ENCODE data around the gene DPP7.
A peak's percentile ranks its signal among the peaks of the same experiment; 100 is the strongest.
"Not testable (repeated sequence)": the region's sequence is repeated elsewhere in the genome, so short reads cannot be mapped to it uniquely, and the experiment has no call there.

The DPP7 gene

DNA sequence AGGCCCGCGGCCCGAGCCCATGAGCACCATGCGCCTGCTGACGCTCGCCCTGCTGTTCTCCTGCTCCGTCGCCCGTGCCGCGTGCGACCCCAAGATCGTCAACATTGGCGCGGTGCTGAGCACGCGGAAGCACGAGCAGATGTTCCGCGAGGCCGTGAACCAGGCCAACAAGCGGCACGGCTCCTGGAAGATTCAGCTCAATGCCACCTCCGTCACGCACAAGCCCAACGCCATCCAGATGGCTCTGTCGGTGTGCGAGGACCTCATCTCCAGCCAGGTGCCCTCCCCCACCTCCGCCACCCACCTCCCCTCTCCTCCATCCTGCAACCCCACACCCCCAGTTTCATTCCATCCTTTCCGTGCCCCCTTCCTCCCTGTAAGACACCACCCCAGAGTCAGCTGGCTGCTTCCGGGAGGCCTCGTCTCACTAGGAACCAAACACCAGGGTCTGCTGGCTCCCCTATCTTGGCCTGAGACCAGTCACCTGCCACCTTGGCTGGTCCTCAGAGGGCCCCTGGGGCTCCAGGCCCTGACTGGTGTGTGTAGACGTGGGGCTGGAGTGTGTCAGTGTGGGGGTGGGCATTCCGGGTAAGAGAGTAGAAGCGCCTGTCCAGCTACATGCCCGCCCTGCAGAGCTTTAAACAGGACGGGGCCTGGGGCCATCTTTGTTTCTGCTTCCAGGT, 25.1 kb upstream of the DPP7 start:
- no peak for DNase-seq
- Mint-ChIP-seq H3K4me1 (no peaks in the 10 kb centered on the region), H3K27me3 (ENCODE audit: low read depth, poor library complexity) (peaks cover 98% of the 10 kb centered on the region), H3K36me3 (ENCODE audit: low read depth) (no peaks in the 10 kb centered on the region), H3K4me3 (no peak overlapping the region), H3K9me3 (no peaks in the 10 kb centered on the region), H3K27ac (no peak overlapping the region)
- TF ChIP-seq, protein P1, sequence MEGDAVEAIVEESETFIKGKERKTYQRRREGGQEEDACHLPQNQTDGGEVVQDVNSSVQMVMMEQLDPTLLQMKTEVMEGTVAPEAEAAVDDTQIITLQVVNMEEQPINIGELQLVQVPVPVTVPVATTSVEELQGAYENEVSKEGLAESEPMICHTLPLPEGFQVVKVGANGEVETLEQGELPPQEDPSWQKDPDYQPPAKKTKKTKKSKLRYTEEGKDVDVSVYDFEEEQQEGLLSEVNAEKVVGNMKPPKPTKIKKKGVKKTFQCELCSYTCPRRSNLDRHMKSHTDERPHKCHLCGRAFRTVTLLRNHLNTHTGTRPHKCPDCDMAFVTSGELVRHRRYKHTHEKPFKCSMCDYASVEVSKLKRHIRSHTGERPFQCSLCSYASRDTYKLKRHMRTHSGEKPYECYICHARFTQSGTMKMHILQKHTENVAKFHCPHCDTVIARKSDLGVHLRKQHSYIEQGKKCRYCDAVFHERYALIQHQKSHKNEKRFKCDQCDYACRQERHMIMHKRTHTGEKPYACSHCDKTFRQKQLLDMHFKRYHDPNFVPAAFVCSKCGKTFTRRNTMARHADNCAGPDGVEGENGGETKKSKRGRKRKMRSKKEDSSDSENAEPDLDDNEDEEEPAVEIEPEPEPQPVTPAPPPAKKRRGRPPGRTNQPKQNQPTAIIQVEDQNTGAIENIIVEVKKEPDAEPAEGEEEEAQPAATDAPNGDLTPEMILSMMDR (IDR thresholded peaks at IDR 0.05) = no peak

DNA sequence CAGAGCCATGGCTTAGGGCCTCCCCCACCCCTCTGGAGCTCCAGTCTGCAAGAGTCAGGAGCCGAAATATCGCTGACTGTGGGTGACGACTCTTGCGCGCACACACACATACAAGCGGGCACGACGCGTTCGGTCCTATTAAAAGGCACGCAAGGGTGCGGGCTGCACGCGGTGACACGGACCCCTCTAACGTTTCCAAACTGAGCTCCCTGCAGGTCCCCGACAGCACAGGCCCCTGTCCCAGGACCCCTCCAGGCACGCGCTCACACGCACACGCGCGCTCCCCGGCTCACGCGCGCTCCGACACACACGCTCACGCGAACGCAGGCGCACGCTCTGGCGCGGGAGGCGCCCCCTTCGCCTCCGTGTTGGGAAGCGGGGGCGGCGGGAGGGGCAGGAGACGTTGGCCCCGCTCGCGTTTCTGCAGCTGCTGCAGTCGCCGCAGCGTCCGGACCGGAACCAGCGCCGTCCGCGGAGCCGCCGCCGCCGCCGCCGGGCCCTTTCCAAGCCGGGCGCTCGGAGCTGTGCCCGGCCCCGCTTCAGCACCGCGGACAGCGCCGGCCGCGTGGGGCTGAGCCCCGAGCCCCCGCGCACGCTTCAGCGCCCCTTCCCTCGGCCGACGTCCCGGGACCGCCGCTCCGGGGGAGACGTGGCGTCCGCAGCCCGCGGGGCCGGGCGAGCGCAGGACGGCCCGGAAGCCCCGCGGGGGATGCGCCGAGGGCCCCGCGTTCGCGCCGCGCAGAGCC, 24.4 kb upstream of the DPP7 start, which contains the start of gene GRIN1:
Gene GRIN1 (plus strand): TSS at position 433 of the 746 bp plus-strand sequence. CDS start 333 bp downstream, outside the sequence.
- TF ChIP-seq, protein P1 (IDR thresholded peaks at IDR 0.05) = no peak
- Mint-ChIP-seq H3K27ac (no peak within 1 kb of the TSS), H3K9me3 (no peaks in the 10 kb centered on the region), H3K4me3 (no peak within 1 kb of the TSS), H3K4me1 (no peaks in the 10 kb centered on the region), H3K36me3 (ENCODE audit: low read depth) (no peaks in the 10 kb centered on the region), H3K27me3 (ENCODE audit: low read depth, poor library complexity) (peaks cover 98% of the 10 kb centered on the region)
- peak; percentile 88 for DNase-seq

DNA sequence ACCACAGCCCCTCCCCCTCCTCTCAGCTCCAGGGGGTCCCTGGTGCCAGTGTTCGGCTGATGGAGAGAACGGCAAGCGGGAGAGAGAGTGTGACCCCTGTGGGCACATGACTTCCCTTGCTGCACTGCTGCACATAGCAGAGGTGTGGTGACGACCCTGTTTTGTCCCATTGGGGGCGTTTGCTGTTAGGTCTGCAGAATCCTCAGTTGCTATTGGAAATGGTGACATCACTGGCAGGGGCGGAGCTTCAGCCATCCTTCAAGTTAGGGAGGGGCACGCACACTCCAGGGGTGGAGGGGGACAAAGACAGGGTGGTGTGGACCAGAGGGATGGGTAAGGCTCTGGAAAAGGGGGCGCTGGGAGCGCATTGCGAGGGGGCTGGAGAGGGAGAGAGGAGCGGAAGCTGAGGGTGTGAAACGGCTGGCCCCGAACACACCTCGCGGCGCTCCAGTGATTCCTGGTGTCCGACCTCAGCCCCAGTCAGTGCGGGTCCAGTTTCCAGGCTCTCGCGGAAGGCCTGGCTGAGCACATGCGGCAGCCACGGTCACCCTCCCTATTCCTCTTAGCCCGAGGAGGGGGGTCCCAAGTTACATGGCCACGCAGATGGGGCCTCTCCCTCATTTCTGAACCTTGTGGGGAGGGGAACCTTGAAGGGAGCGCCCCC, 23.7 kb upstream of the DPP7 start:
- TF ChIP-seq, protein P1 (IDR thresholded peaks at IDR 0.05) = no peak
- H3K4me1 Mint-ChIP-seq = no peaks in the 10 kb centered on the region
- H3K9me3 Mint-ChIP-seq = peaks cover 1% of the 10 kb centered on the region
- H3K27me3 Mint-ChIP-seq (ENCODE audit: low read depth, poor library complexity) = peaks cover 98% of the 10 kb centered on the region
- no peaks in the 10 kb centered on the region for H3K36me3 Mint-ChIP-seq (ENCODE audit: low read depth)
- DNase-seq = no peak
- no peak overlapping the region for H3K4me3 Mint-ChIP-seq
- no peak overlapping the region for H3K27ac Mint-ChIP-seq

DNA sequence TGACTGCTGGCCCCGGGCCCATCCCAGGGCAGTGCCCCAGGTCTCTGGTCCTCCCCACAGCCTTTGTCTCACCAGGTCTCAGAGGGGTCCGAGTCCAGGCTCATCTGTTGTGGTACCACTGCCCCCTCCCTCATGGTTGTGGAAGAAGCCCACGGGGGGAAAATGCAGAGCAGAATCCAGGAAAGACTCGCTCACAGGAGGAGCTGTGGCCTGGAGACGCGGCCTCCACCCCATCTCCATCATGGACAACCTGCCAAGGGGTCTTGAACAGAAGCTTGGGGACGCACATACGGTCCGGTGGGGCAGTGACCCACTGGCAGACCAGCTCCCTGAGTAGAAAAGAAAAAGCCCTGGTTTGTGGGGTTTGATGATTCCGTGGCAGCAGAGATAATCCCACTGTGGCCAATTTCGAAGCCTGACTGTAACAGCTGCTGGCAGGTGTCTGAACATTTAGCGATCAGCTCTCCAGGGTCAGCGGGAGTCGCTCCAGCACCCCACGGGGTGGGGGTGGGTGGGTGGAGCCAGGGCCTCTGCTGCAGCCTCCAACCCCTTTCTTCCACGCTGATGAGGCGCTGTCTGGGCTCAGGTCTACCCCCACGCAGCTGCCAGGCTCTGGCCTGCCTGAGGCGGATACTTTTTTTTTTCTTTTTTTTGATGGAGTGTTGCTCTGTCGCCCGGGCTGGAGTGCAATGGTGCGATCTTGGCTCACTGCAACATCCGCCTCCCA, 22.5 kb upstream of the DPP7 start:
- TF ChIP-seq, protein P1 (IDR thresholded peaks at IDR 0.05) = no peak
- Mint-ChIP-seq H3K9me3 (peaks cover 3% of the 10 kb centered on the region), H3K27ac (no peak overlapping the region), H3K27me3 (ENCODE audit: low read depth, poor library complexity) (peaks cover 98% of the 10 kb centered on the region), H3K36me3 (ENCODE audit: low read depth) (no peaks in the 10 kb centered on the region), H3K4me3 (no peak overlapping the region), H3K4me1 (no peaks in the 10 kb centered on the region)
- no peak for DNase-seq

DNA sequence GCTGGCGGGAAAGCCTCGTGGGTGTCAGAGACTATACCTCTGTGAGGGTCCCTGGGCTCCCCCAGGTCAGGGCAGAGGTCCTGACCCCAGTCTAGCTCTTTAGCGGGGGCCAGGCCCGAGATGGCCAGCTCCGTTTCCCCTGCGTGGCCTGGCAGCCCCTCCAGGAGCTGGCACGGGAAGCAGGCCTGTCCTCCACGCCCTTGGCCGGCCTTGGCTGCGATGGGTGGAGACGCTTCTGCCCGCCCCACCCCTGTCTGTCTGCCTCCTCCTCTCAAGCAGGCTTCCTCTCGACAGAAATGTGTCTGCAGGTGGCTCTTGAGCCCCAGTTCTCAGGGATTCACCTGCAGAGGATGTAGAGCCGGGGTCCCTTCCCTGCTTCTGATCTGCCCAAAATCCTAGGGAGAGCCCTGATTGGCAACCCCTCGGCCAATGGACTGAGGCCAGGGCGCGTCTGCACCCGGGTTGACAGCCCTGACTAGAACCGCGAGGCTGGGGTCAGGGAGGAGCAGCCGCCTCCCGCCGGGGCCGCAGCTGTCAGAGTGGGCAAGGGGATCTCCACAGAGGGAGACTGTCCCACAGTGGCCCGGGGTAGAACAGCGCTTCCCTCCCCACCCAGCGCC, 21.8 kb upstream of the DPP7 start:
- H3K9me3 Mint-ChIP-seq = peaks cover 3% of the 10 kb centered on the region
- no peaks in the 10 kb centered on the region for H3K4me1 Mint-ChIP-seq
- DNase-seq = no peak
- H3K27ac Mint-ChIP-seq = no peak overlapping the region
- no peaks in the 10 kb centered on the region for H3K36me3 Mint-ChIP-seq (ENCODE audit: low read depth)
- TF ChIP-seq, protein P1 (IDR thresholded peaks at IDR 0.05) = no peak
- H3K27me3 Mint-ChIP-seq (ENCODE audit: low read depth, poor library complexity) = peaks cover 98% of the 10 kb centered on the region
- H3K4me3 Mint-ChIP-seq = no peak overlapping the region

DNA sequence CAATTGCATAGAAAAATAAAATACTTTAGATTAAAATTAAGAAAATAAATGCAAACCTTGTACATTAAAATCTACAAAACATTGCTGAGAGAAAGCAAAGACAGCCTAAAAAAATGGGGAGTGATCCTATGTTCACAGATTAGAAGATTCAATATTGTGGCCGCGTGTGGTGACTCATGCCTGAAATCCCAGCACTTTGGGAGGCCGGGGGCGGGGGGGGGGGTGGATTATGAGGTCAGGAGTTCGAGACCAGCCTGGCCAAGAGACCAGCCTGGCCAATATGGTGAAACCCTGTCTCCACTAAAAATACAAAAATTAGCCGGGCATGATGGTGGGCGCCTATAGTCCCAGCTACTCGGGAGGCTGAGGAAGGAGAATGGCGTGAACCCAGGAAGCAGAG, 20.6 kb upstream of the DPP7 start:
- H3K4me3 Mint-ChIP-seq; H3K4me1 Mint-ChIP-seq; H3K36me3 Mint-ChIP-seq (ENCODE audit: low read depth); H3K27ac Mint-ChIP-seq; DNase-seq; H3K9me3 Mint-ChIP-seq: not testable (repeated sequence)
- peaks cover 97% of the 10 kb centered on the region for H3K27me3 Mint-ChIP-seq (ENCODE audit: low read depth, poor library complexity)

Data from nephron progenitor cell (in vitro differentiated cells).